H1 (cell line): ENCODE results near the gene BLOC1S4. TPM values are rescaled to one million over a fixed set of nuclear protein-coding genes. Genes with fewer than 3 reads are reported as not detected.

Experiments used
- BCL11A ChIP-seq, 2 experiments: IDR thresholded peaks; one replicate each; pipeline ENCODE4 v1.6.1; 2011; ENCODE audit warnings: low read depth in 2 of 2, low read length in 2 of 2, mild to moderate bottlenecking in 2 of 2
- BRCA1 ChIP-seq: IDR thresholded peaks from 2 replicates; pipeline ENCODE4 v1.6.1; 2012; ENCODE audit warnings: low read depth, low read length, improper control_type of control experiment
- CEBPB ChIP-seq: IDR thresholded peaks from 2 replicates; pipeline ENCODE4 v1.6.1; 2012; ENCODE audit warnings: low read depth, low read length
- CREB1 ChIP-seq: IDR thresholded peaks from 2 replicates; pipeline ENCODE4 v1.6.1; 2012; ENCODE audit warnings: inconsistent platforms
- HDAC2 ChIP-seq, 2 experiments: fragments of 300-600 bp in 1 of 2; sonication (generic) in 1 of 2; IDR thresholded peaks; 2 replicates each; pipeline ENCODE4 v1.6.1; 2011 to 2012; ENCODE audit warnings: low read depth in 2 of 2, low read length in 2 of 2, mild to moderate bottlenecking in 2 of 2, moderate library complexity in 2 of 2, borderline replicate concordance in 1 of 2, inconsistent platforms in 1 of 2
- JUND ChIP-seq: IDR thresholded peaks from 2 replicates; pipeline ENCODE4 v1.6.1; 2011; ENCODE audit warnings: mild to moderate bottlenecking, improper control_type of control experiment, low read length
- NRF1 ChIP-seq: IDR thresholded peaks from 2 replicates; pipeline ENCODE4 v1.6.1; 2011; ENCODE audit warnings: mild to moderate bottlenecking, low read depth, low read length, improper control_type of control experiment
- POLR2A ChIP-seq, 2 experiments: IDR thresholded peaks; 1 replicate in 1 of 2; 2 replicates in 1 of 2; pipeline ENCODE4 v1.6.1; 2011; ENCODE audit warnings: low read depth in 2 of 2, low read length in 2 of 2, mild to moderate bottlenecking in 2 of 2; ENCODE audit errors: control extremely low read depth in 1 of 2
- SAP30 ChIP-seq: fragments of 300-600 bp; sonication (generic); IDR thresholded peaks from 2 replicates; pipeline ENCODE4 v1.7.1; 2012; ENCODE audit warnings: low read length, moderate library complexity, mild to moderate bottlenecking, inconsistent platforms; ENCODE audit not compliant: insufficient read depth, insufficient replicate concordance
- TAF7 ChIP-seq: optimal IDR thresholded peaks from 2 replicates; pipeline ENCODE3; 2011; ENCODE audit warnings: low read depth, mild to moderate bottlenecking, inconsistent platforms, low read length, moderate library complexity, borderline replicate concordance
- TBP ChIP-seq: IDR thresholded peaks from 2 replicates; pipeline ENCODE4 v1.6.1; 2011; ENCODE audit warnings: low read depth, low read length, improper control_type of control experiment
- polyA plus RNA-seq, 7 experiments: library from polyadenylated mRNA; depleted of rRNA in 3 of 7; stranded (reverse) in 5 of 7; unstranded in 2 of 7; fragments of >200 nt in 5 of 7; fragments of 200-250 nt in 2 of 7; gene quantifications; 1 replicate in 5 of 7; 2 replicates in 1 of 7; 4 replicates in 1 of 7; pipeline versions ENCODE4 v1.2.1 to v1.2.3, GENCODE V29; 2011 to 2013; ENCODE audit warnings: missing spikeins in 2 of 7, mixed read lengths in 2 of 7
- total RNA-seq: library from RNA; stranded (reverse); fragmentation: NEBNext Ultra II Directional; extraction: Animal tissue kit (Norgen Biotek cat#: 25700); gene quantifications from 2 replicates; pipeline ENCODE4 v1.2.1, GENCODE V29; 2021
- TF ChIP-seq, protein P1 (sequence below): IDR thresholded peaks from 2 replicates; pipeline ENCODE4 v1.6.1; 2012; ENCODE audit warnings: inconsistent platforms

BLOC1S4 gene
- total and polyA plus RNA-seq, 2 of the 8 experiments (the other 6 are each of a cell fraction or from before 2014, with no cell fraction given) = 19.1 to 27.8 TPM

DNA sequence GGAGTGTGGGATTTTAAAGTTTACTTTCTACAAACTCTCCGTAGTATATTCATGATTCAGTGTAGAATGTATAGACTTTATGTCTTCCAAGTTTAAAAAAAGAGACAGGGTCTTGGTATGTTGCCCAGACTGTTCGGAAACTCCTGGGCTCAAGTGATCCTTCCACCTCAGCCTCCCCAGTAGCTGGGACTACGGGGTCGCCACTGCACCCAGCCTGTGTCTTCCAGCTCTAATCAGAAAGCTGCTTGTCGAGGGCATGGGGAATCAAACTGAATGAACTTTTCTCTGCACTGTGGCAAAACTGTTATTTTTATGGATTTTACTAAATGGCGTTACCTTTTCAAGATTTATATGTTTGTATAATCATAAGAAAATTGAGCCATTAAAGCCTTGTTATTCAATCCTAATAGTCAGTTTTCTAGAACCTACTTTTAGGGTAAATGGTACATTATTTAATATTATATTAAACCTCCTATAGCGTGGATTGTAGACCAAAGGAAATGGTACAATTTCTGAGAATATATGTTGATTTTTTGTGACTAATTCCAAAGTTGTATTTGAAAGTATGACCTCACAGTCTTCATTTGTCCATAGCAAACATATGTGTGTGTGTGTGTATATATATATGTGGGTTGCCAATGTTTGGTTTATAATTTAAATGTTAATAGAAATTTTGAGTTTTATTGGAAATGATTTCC, 1.1 kb downstream of the BLOC1S4 start (continued):
- no peak for TF ChIP-seq CEBPB
- TF ChIP-seq CREB1 = no peak
- no peak for TF ChIP-seq POLR2A (IDR thresholded peaks at IDR 0.05; ENCODE audit: control extremely low read depth in 1 of 2, low read depth in 2 of 2, low read length in 2 of 2)
- no peak for TF ChIP-seq NRF1
- no peak for TF ChIP-seq BCL11A (IDR thresholded peaks at IDR 0.05; ENCODE audit: low read depth in 2 of 2, low read length in 2 of 2)
- no peak for TF ChIP-seq HDAC2 (IDR thresholded peaks at IDR 0.05; ENCODE audit: borderline replicate concordance in 1 of 2, low read depth in 2 of 2, low read length in 2 of 2)
- no peak for TF ChIP-seq SAP30
- no peak for TF ChIP-seq JUND
- TF ChIP-seq, protein P1, sequence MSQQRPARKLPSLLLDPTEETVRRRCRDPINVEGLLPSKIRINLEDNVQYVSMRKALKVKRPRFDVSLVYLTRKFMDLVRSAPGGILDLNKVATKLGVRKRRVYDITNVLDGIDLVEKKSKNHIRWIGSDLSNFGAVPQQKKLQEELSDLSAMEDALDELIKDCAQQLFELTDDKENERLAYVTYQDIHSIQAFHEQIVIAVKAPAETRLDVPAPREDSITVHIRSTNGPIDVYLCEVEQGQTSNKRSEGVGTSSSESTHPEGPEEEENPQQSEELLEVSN = no peak
- TF ChIP-seq TBP = no peak
- TF ChIP-seq TAF7 = no peak
- no peak for TF ChIP-seq BRCA1
